Keratinocyte (primary cell): Measurements from ENCODE around the gene TMBIM1. TPM values are rescaled to one million over a fixed set of nuclear protein-coding genes. Genes with fewer than 3 reads are reported as not detected.

Source experiments
- DNase-seq: peaks from one replicate; pipeline ENCODE4 v3.0.0-alpha.2; 2011; ENCODE audit warnings: low read depth, missing footprints, low spot score
- FAIRE-seq: peaks from 2 replicates; lab custom pipeline; 2011; peaks lifted over from hg19 to GRCh38; lab: Jason Lieb, UNC
- H2AFZ ChIP-seq: 2 replicates; pipeline ENCODE4 v1.6.0; 2012; ENCODE audit warnings: low read length, control low read depth, inconsistent platforms; ENCODE audit not compliant: control insufficient read depth
- H3K27ac ChIP-seq: 2 replicates; pipeline ENCODE4 v1.5.1; 2011; ENCODE audit warnings: low read length; ENCODE audit not compliant: control insufficient read depth, insufficient read depth
- H3K27me3 ChIP-seq: 3 replicates; pipeline ENCODE4 v1.6.0; 2011; ENCODE audit warnings: low read length; ENCODE audit not compliant: control insufficient read depth, insufficient read depth; ENCODE audit errors: extremely low read depth
- H3K36me3 ChIP-seq, 2 experiments: 2 replicates in 1 of 2; 3 replicates in 1 of 2; pipeline ENCODE4 v1.5.1; 2011; ENCODE audit warnings: low read length in 2 of 2, mild to moderate bottlenecking in 1 of 2; ENCODE audit not compliant: control insufficient read depth in 2 of 2, insufficient read depth in 2 of 2; ENCODE audit errors: extremely low read depth in 1 of 2
- H3K4me1 ChIP-seq: 3 replicates; pipeline ENCODE4 v1.5.1; 2011; ENCODE audit warnings: low read length; ENCODE audit not compliant: control insufficient read depth, insufficient read depth; ENCODE audit errors: extremely low read depth
- H3K4me2 ChIP-seq: 3 replicates; pipeline ENCODE4 v1.6.0; 2011; ENCODE audit warnings: low read depth, low read length; ENCODE audit not compliant: control insufficient read depth, insufficient read depth; ENCODE audit errors: extremely low read depth
- H3K4me3 ChIP-seq, 3 experiments: fragments of 200-600 bp in 1 of 3; sonication (generic) in 1 of 3; 2 replicates in 2 of 3; 3 replicates in 1 of 3; pipeline ENCODE4 v1.5.1; 2011 to 2016; ENCODE audit warnings: low read length in 3 of 3, mild to moderate bottlenecking in 3 of 3, control low read depth in 2 of 3, inconsistent platforms in 1 of 3, low read depth in 1 of 3, mixed read lengths in 1 of 3, mixed run types in 1 of 3, moderate library complexity in 1 of 3; ENCODE audit not compliant: control insufficient read depth in 2 of 3, insufficient read depth in 2 of 3; ENCODE audit errors: extremely low read depth in 1 of 3
- H3K79me2 ChIP-seq: 2 replicates; pipeline ENCODE4 v1.6.0; 2012; ENCODE audit warnings: low read length; ENCODE audit not compliant: control insufficient read depth, insufficient read depth
- H3K9ac ChIP-seq: 3 replicates; pipeline ENCODE4 v1.6.0; 2011; ENCODE audit warnings: low read length; ENCODE audit not compliant: control insufficient read depth, insufficient read depth; ENCODE audit errors: extremely low read depth
- H3K9me1 ChIP-seq: 3 replicates; pipeline ENCODE4 v1.6.0; 2011; ENCODE audit warnings: low read length; ENCODE audit not compliant: control insufficient read depth, insufficient read depth; ENCODE audit errors: extremely low read depth
- H3K9me3 ChIP-seq: 2 replicates; pipeline ENCODE4 v1.5.1; 2012; ENCODE audit warnings: low read depth, low read length; ENCODE audit not compliant: control insufficient read depth
- H4K20me1 ChIP-seq: 3 replicates; pipeline ENCODE4 v1.6.0; 2011; ENCODE audit warnings: low read length; ENCODE audit not compliant: control insufficient read depth, insufficient read depth; ENCODE audit errors: extremely low read depth
- CTCF ChIP-seq, 3 experiments: IDR thresholded peaks in 1 of 3; conservative IDR thresholded peaks in 1 of 3; optimal IDR thresholded peaks in 1 of 3; 2 replicates in 2 of 3; 3 replicates in 1 of 3; pipeline versions ENCODE3 to v1.5.1; 2011; ENCODE audit warnings: low read length in 3 of 3, mild to moderate bottlenecking in 3 of 3, moderate library complexity in 2 of 3, control low read depth in 1 of 3, inconsistent platforms in 1 of 3; ENCODE audit not compliant: insufficient read depth in 2 of 3; ENCODE audit errors: extremely low read depth in 1 of 3
- EZH2 ChIP-seq: IDR thresholded peaks from one replicate; pipeline ENCODE4 v1.6.1; 2012; ENCODE audit warnings: inconsistent platforms, mild to moderate bottlenecking, low read length, moderate library complexity
- dilution Hi-C: fragments of 300-500 bp; cut with MboI; formaldehyde crosslinking; loops from one replicate; pipeline ENCODE4 v1.7.0; 2020; ENCODE audit warnings: low sequenced_read_pairs; ENCODE audit not compliant: extremely low pct_ligation_motif_present
- polyA plus RNA-seq, 5 experiments: library from polyadenylated mRNA; depleted of rRNA in 3 of 5; stranded (reverse) in 3 of 5; stranded (forward) in 1 of 5; unstranded in 1 of 5; fragments of >200 nt; gene quantifications; 1 replicate in 1 of 5; 2 replicates in 3 of 5; 3 replicates in 1 of 5; pipeline versions ENCODE4 v1.2.1 to v1.2.3, GENCODE V29; 2011 to 2012; ENCODE audit warnings: missing spikeins in 2 of 5, low read depth in 1 of 5, low replicate concordance in 1 of 5

TMBIM1 gene
- polyA plus RNA-seq, 1 donor (not counting 4 experiments of a cell fraction or from before 2014, with no cell fraction given), result 609 TPM

GRCh38 chr2:218296200-218296599 is 3.9 kb upstream of the TMBIM1 start:
- H3K9me3 ChIP-seq, result no peaks in the 10 kb centered on the region
- H3K27me3 ChIP-seq, result no peaks in the 10 kb centered on the region
- peaks cover 11% of the 10 kb centered on the region for H3K79me2 ChIP-seq
- H3K4me3 ChIP-seq, result no peak overlapping the region
- DNase-seq (no peak), FAIRE-seq (no peak)
- no peak overlapping the region for H3K9ac ChIP-seq
- H3K36me3 ChIP-seq, result peaks cover 0 to under 1% of the 10 kb centered on the region in 2 experiments
- dilution Hi-C loops, result no loop called here
- H3K4me2 ChIP-seq, result no peak overlapping the region
- H3K4me1 ChIP-seq, result peaks cover 68% of the 10 kb centered on the region
- peak overlapping the region; percentile 85 for H3K27ac ChIP-seq
- H3K9me1 ChIP-seq, result no peaks in the 10 kb centered on the region
- H4K20me1 ChIP-seq, result no peaks in the 10 kb centered on the region
- TF ChIP-seq EZH2, result no peak
- TF ChIP-seq CTCF (optimal IDR thresholded peaks at IDR 0.05 in 1 of 3, IDR thresholded peaks at IDR 0.05 in 1 of 3, conservative IDR thresholded peaks at IDR 0.05 in 1 of 3; ENCODE audit: extremely low read depth in 1 of 3, insufficient read depth in 2 of 3, low read length in 3 of 3), result no peak
- no peak overlapping the region for H2AFZ ChIP-seq

GRCh38 chr2:218295029-218295428 is 2.7 kb upstream of the TMBIM1 start:
- Histone ChIP-seq H3K27ac (peak overlapping the region; percentile 85), H3K27me3 (no peaks in the 10 kb centered on the region), H2AFZ (peak overlapping the region; percentile 61), H3K79me2 (peaks cover 23% of the 10 kb centered on the region), H3K9ac (peak overlapping the region; percentile 65), H3K4me3 (peak overlapping the region in 1 of 3 experiments; percentile 45), H4K20me1 (peaks cover 3% of the 10 kb centered on the region), H3K4me2 (peak overlapping the region; percentile 86), H3K9me3 (no peaks in the 10 kb centered on the region), H3K9me1 (no peaks in the 10 kb centered on the region), H3K4me1 (peaks cover 74% of the 10 kb centered on the region), H3K36me3 (peaks cover 0 to 4% of the 10 kb centered on the region in 2 experiments)
- dilution Hi-C loops, result no loop called here
- TF ChIP-seq CTCF (optimal IDR thresholded peaks at IDR 0.05 in 1 of 3, IDR thresholded peaks at IDR 0.05 in 1 of 3, conservative IDR thresholded peaks at IDR 0.05 in 1 of 3; ENCODE audit: extremely low read depth in 1 of 3, insufficient read depth in 2 of 3, low read length in 3 of 3) (no peak), EZH2 (no peak)
- DNase-seq (no peak), FAIRE-seq (no peak)
